Cardiac fibroblast (primary cell): ENCODE measurements around the gene FAM110C.

Source experiments
- DNase-seq, 2 donors: peaks; one replicate each; pipeline versions ENCODE4 v3.0.0 to v3.0.0-alpha.2; 2010; ENCODE audit warnings: low read depth in 2 of 2
- H3K4me3 ChIP-seq, 2 donors: replicated peaks in 1 of 2; 1 replicate in 1 of 2; 2 replicates in 1 of 2; pipeline ENCODE4 v1.5.1; 2011; ENCODE audit warnings: low read depth in 2 of 2, low read length in 2 of 2, mild to moderate bottlenecking in 2 of 2, moderate library complexity in 1 of 2
- TF ChIP-seq, protein P1 (sequence below): IDR thresholded peaks from one replicate; pipeline ENCODE4 v1.5.1; 2011; ENCODE audit warnings: low read depth, mild to moderate bottlenecking, low read length, inconsistent platforms

Gene FAM110C

DNA sequence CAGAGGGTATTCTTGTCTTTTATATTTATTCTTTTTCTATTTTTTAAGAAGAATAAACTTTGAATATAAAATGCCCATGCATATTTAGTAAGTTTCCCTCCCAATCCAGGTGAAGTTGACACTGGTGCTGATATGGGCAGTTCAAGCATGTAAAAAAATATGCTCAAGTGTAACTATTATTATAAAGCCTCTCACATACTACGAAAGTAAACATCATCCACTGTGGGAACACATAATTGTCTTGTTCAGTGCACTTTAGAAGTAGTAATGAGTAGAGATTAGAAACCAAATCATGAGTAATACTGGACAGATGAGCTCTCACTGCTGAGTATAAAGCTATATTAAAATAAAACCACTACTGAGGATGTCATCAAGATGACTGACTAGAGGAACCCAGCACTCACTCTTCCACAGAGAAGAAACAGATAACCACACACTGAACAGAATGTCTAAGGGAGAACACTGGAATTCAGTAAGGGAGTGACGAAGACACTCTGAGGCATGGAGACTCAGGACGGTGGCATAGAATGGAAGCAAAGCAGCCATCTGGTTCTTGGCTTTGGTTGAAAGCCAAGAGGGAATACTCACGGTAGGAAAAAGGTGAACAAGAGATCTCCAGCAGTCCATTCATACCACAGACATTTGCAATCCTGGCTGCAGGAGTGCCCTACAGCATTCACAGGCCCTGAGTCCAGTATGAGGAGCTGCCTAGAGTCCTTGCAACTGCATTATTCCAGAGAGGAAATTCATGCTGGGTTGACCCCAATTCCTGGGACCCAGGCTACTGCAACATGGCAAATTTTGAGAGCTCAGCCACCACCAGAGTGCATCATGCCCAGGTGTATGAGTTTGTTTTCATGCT is 9.5 kb upstream of the FAM110C start:
- no peak overlapping the region for H3K4me3 ChIP-seq
- TF ChIP-seq, protein P1, sequence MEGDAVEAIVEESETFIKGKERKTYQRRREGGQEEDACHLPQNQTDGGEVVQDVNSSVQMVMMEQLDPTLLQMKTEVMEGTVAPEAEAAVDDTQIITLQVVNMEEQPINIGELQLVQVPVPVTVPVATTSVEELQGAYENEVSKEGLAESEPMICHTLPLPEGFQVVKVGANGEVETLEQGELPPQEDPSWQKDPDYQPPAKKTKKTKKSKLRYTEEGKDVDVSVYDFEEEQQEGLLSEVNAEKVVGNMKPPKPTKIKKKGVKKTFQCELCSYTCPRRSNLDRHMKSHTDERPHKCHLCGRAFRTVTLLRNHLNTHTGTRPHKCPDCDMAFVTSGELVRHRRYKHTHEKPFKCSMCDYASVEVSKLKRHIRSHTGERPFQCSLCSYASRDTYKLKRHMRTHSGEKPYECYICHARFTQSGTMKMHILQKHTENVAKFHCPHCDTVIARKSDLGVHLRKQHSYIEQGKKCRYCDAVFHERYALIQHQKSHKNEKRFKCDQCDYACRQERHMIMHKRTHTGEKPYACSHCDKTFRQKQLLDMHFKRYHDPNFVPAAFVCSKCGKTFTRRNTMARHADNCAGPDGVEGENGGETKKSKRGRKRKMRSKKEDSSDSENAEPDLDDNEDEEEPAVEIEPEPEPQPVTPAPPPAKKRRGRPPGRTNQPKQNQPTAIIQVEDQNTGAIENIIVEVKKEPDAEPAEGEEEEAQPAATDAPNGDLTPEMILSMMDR = no peak
- DNase-seq = no peak

DNA sequence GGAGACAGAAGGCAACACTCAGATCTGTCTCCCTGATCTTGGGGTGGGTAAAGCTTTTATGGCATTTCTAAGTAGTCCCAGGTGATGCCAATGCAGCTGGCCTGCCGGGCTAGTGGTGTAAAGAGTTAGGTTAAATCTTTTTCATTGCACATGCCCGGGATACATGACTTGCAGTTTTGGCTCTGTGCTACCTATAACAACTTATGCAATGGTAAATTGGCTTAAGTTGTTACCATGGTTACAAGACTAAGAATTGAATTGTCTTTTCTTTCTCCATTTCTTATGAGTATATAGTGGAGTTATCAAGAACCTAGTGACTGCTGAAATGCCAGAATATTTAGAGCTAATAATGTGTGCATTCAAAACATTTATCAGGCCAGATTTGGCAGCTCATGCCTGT is 5.3 kb upstream of the FAM110C start:
- no peak for DNase-seq
- TF ChIP-seq, protein P1 = no peak
- no peak overlapping the region for H3K4me3 ChIP-seq

DNA sequence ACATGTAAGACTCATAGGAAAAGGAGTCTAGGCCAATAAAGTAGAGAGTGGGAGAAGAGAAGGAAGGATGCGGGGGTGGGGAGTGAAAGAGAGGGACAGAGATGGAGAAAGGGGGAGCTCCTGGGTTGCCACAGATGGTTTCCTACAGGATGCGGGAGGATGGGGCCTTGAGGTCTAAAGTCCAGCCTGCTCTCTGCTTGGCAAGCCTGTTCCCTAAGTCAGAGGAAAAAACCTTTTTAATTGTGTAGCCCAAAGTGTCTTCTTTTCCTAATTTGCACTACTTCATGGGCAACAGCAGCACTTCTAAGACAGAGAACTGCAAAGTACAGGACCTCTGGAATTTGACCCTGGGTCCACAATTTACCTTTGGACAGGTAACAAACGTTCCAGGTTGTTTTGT is 1.4 kb upstream of the FAM110C start:
- TF ChIP-seq, protein P1 = no peak

DNA sequence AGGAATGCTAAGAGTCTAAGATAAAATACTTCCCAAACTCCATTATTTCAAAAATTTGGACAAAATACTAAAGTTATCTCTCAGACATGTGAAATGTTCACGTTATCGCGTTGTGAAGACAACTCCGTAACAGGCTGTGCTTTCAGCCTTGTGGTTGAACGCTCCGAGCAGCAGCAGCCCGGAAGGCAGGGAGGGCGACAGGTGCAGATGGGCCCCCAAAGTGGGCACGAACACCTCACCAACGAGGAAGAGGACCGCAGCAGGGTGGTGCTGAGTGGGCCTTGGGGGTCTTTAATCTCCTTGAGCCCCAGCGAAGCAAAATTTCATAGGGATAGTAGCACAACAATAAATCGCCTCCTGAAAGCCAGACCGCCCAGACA is 1.0 kb upstream of the FAM110C start:
- TF ChIP-seq, protein P1 = no peak
- DNase-seq = no peak
- H3K4me3 ChIP-seq = no peak overlapping the region

More for the DNA sequence above, 1.4 kb upstream of the FAM110C start:
- no peak overlapping the region for H3K4me3 ChIP-seq
- DNase-seq = no peak

DNA sequence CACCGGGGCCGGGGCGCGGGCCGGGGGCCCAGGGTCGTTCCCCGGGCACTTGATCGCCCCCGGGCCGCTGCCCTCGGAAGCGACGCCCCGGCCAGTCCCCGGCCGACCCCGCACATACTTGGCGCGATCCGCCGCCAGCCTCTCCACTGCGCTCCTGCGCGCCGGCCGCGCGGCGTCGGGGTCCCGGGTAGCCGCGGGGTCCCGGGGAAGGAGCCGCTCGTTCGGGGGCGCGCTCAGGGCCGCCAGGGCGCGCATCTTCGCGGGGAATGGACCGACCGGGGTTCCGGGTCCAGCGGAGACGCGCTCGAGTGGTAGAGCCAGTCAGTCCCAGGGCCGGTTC is 204 bp downstream of the FAM110C start:
- DNase-seq = no peak
- TF ChIP-seq, protein P1 = no peak
- no peak overlapping the region for H3K4me3 ChIP-seq

DNA sequence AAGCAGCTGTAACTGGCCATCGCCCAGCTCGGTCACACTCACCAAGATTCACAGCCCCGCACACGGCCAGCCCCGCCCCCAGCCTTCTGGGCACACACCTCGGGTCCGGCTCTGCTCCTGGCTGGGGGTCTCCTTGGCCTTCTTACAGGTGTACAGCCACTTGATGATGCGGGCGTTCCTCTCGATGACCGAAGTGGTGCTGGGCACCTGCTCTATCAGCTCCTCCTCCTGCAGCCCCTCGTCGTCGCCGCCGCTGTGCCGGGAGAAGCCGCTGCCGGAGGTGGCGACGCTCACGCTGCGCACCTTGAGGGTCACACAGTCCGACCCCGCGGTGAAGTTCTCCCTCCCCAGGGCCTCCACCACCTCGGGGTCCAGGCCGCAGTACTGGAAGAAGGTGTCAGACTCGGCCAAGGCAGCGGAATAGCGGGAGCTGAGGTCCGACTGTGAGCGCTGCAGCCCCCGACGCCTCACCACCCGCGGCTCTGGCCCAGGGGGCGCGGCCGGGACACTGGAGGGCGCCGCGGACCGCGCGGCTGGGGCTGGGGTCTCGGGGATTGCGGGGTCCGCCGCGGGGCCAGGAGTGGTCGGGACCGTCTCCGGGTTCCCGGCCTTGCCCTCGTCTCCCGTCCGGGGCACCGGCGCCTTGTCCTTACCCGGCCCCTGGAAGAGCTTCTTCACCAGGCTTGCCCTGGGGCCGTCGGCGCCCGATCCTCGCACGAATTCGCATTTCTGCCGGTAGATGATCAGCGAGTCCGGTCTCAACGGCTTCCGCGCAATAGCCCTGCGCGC is 769 bp downstream of the FAM110C start:
- no peak overlapping the region for H3K4me3 ChIP-seq
- TF ChIP-seq, protein P1 = no peak
- DNase-seq = no peak
